ENCODE results near the gene ENOX1.

- TF ChIP-seq CTCF (IDR thresholded peaks at IDR 0.05; ENCODE audit: borderline replicate concordance, extremely low read depth, low read length, poor library complexity, severe bottlenecking) (no peak), EZH2 (IDR thresholded peaks at IDR 0.05; ENCODE audit: borderline replicate concordance, low read depth, low read length, severe bottlenecking) (no peak)
These were observed 601.5 kb downstream of the ENOX1 start for GRCh38 chr13:43185226-43185625.
